HEK293T (cell line): ENCODE data around the gene LCOR.
A peak's percentile ranks its signal among the peaks of the same experiment; 100 is the strongest.

Experiments
- CTCF ChIA-PET: fragments of 350-600 bp; formaldehyde crosslinking; extraction: SDS; loops from one replicate; lab custom pipeline; 2021; ENCODE audit warnings: antibody characterized with exemption, inconsistent platforms; lab: Yijun Ruan, JAX
- POLR2A ChIA-PET: fragments of 350-600 bp; formaldehyde crosslinking; extraction: SDS; loops from one replicate; lab custom pipeline; 2020; ENCODE audit warnings: antibody characterized with exemption, inconsistent platforms; lab: Yijun Ruan, JAX
- DNase-seq: peaks from one replicate; pipeline ENCODE4 v3.0.0; 2012; ENCODE audit warnings: mixed read lengths; ENCODE audit errors: extremely low spot score
- ARNT ChIP-seq: fragments of 450-650 bp; IDR thresholded peaks from 2 replicates; pipeline ENCODE4 v1.6.1; 2017; ENCODE audit warnings: mild to moderate bottlenecking
- BHLHE40 ChIP-seq: fragments of 450-650 bp; IDR thresholded peaks from 2 replicates; pipeline ENCODE4 v1.6.1; 2016; ENCODE audit warnings: mild to moderate bottlenecking, moderate library complexity, borderline replicate concordance
- CTBP1 ChIP-seq: fragments of 450-650 bp; IDR thresholded peaks from 2 replicates; pipeline ENCODE4 v1.6.1; 2016; ENCODE audit warnings: borderline replicate concordance
- ELF4 ChIP-seq: fragments of 450-650 bp; IDR thresholded peaks from 2 replicates; pipeline ENCODE4 v1.6.1; 2017; ENCODE audit warnings: antibody characterized with exemption
- FOXA1 ChIP-seq: fragments of 450-650 bp; IDR thresholded peaks from 2 replicates; pipeline ENCODE4 v1.6.1; 2016; ENCODE audit warnings: mild to moderate bottlenecking
- FOXM1 ChIP-seq: fragments of 450-650 bp; IDR thresholded peaks from 2 replicates; pipeline ENCODE4 v1.6.1; 2017; ENCODE audit warnings: mild to moderate bottlenecking, borderline replicate concordance
- HDGF ChIP-seq: fragments of 450-650 bp; IDR thresholded peaks from 2 replicates; pipeline ENCODE4 v1.6.1; 2017; ENCODE audit warnings: antibody characterized with exemption, borderline replicate concordance
- L3MBTL2 ChIP-seq: fragments of 450-650 bp; conservative IDR thresholded peaks from 2 replicates; pipeline ENCODE4 v1.6.1; 2016; ENCODE audit warnings: mild to moderate bottlenecking
- LEF1 ChIP-seq: fragments of 450-650 bp; IDR thresholded peaks from 2 replicates; pipeline ENCODE4 v1.6.1; 2017; ENCODE audit warnings: mild to moderate bottlenecking, borderline replicate concordance
- NFRKB ChIP-seq: fragments of 450-650 bp; IDR thresholded peaks from 2 replicates; pipeline ENCODE4 v1.6.1; 2016; ENCODE audit warnings: mild to moderate bottlenecking, moderate library complexity
- SP1 ChIP-seq: fragments of 450-650 bp; IDR thresholded peaks from 2 replicates; pipeline ENCODE4 v1.6.1; 2017
- SUZ12 ChIP-seq: fragments of 450-650 bp; IDR thresholded peaks from 2 replicates; pipeline ENCODE4 v1.6.1; 2016; ENCODE audit warnings: mild to moderate bottlenecking
- TARDBP ChIP-seq: fragments of 450-650 bp; IDR thresholded peaks from 2 replicates; pipeline ENCODE4 v1.6.1; 2016
- ZNF384 ChIP-seq: fragments of 450-650 bp; IDR thresholded peaks from 2 replicates; pipeline ENCODE4 v1.6.1; 2016
- TF ChIP-seq, protein P1 (sequence below): fragments of 450-650 bp; IDR thresholded peaks from 2 replicates; pipeline ENCODE4 v1.6.1; 2016

Gene LCOR

DNA sequence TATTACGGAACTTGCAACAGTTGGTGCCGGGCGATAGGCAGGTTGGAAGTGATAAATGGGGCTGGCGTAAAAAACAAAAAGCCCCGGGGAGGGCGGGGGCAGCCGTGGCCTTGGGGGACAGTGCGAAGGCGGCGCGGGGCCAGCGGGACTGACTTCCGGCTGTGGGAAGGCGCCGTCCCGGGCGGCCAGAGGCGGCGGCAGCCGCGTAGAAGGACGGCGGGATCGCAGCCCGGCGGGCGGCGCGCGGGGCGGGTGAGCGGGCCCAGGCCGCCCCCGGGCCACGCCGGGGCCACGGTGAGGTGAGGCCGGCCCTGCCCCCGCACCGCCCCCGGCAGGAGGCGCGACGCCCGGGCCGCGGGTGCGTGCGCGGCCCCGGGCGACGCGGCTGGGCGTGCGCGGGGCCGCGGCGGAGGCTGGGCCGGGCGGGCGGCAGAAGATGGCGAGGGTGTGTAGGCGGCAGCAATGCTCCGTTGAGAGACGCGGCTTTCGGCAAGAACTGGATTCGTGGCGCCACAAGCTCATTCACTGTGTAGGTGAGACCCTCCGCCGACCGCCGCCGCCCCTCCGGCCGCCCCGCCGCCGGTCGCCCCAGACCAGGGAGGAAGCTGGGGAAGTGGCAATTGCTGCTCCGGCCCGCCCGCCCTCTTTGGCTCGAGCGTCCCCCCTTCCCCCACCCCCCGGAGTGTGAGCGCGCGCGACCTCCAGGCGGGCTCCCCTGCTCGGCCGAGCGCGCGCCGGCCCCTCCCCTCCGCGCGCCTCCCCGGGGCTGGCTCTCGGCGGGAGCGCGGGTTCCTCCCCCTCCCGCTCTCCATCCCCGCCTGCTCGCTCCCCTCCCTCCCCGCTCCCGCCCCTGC lies at the start of gene LCOR:
LCOR (plus strand) TSS at position 432 of the 854 bp plus-strand sequence. CDS start 116,760 bp downstream, outside the sequence.
- ChIA-PET POLR2A (interaction anchor here (0.8 to 1.7 kb wide), 5 partner anchors 9 to 460 kb away, joined by 3 to 6 read pairs (median 4); partner anchors contain the start of gene ARHGAP19), CTCF (no interaction called here)
- peak; percentile 96 for DNase-seq
- TF ChIP-seq, protein P1, sequence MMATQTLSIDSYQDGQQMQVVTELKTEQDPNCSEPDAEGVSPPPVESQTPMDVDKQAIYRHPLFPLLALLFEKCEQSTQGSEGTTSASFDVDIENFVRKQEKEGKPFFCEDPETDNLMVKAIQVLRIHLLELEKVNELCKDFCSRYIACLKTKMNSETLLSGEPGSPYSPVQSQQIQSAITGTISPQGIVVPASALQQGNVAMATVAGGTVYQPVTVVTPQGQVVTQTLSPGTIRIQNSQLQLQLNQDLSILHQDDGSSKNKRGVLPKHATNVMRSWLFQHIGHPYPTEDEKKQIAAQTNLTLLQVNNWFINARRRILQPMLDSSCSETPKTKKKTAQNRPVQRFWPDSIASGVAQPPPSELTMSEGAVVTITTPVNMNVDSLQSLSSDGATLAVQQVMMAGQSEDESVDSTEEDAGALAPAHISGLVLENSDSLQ, result peak; percentile 59
- TF ChIP-seq FOXM1 (peak; percentile 81; the same call in 1 of the 2 replicates), FOXA1 (no peak)

DNA sequence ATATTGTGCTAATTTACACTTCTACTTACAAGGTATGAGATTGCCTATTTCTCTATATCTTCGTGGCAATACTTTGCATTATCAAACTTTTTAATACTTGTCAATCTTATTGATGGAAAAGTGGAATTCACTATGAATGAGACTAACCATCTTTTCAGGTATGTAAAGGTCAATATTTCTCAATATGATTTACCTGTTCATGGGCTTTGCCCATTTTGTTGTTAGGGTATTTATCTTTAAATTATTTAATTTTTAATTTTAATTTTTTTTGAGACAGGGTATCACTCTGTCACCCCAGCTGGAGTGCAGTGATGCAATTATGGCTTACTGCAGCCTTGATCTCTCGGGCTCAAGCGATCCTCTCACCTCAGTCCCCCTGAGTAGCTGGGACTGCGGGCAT lies 47.8 kb upstream of the LCOR start:
- no peak for DNase-seq
- CTCF ChIA-PET, result no interaction called here
- POLR2A ChIA-PET, result no interaction called here
- TF ChIP-seq L3MBTL2, result no peak

DNA sequence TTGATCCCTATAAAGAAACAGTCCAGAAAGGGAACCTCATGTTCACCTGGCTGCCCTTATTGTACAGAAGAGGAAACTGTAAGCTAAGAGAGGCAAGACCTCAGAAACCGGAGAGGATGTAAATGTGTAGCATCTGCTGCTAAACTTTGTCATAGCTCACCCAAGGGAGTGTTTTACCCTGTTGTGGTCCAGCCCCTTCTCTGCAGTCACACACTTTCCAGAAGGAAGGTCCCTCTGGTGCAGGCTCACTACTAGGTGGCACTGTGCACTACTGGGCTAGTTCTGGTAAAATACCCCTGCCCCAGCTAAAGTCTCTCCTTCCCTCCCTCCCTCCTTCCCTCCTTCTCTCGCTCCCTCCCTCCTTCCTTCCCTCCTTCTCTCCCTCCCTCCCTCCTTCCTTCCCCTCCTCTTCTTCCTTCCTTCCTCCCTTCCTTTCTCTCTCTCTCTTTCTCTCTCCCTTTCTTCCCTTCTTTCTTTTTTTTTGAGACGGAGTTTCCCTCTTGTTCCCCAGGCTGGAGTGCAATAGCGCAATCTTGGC lies 42.5 kb upstream of the LCOR start:
- CTCF ChIA-PET, result no interaction called here
- POLR2A ChIA-PET, result no interaction called here
- DNase-seq, result no peak
- no peak for TF ChIP-seq BHLHE40
- no peak for TF ChIP-seq LEF1
- TF ChIP-seq SP1, result no peak
- TF ChIP-seq ELF4, result no peak
- no peak for TF ChIP-seq ARNT

DNA sequence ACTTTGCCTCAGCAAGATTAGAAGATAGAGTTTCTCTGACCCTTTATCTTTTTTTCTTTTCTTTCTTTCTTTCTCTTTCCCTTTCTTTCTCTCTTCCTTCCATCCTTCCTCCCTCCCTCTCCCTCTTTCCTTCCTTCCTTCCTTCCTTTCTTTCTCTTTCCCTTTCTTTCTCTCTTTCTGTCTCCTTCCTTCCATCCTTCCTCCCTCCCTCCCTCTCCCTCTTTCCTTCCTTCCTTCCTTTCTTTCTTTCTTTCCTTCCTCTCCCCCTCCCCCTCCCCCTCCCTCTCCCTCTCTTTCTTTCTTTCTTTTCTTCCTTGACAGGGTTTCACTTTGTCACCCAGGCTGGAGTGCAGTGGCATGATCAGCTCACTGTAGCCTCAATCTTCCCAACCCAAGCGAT lies 40.2 kb upstream of the LCOR start:
- no peak for DNase-seq
- CTCF ChIA-PET, result no interaction called here
- POLR2A ChIA-PET, result no interaction called here
- TF ChIP-seq LEF1 (no peak), BHLHE40 (no peak), L3MBTL2 (no peak), SUZ12 (no peak), SP1 (no peak), CTBP1 (no peak), NFRKB (no peak), HDGF (no peak), FOXA1 (no peak), ZNF384 (no peak), FOXM1 (no peak), ELF4 (no peak), TARDBP (no peak)
- TF ChIP-seq, protein P1, result no peak

DNA sequence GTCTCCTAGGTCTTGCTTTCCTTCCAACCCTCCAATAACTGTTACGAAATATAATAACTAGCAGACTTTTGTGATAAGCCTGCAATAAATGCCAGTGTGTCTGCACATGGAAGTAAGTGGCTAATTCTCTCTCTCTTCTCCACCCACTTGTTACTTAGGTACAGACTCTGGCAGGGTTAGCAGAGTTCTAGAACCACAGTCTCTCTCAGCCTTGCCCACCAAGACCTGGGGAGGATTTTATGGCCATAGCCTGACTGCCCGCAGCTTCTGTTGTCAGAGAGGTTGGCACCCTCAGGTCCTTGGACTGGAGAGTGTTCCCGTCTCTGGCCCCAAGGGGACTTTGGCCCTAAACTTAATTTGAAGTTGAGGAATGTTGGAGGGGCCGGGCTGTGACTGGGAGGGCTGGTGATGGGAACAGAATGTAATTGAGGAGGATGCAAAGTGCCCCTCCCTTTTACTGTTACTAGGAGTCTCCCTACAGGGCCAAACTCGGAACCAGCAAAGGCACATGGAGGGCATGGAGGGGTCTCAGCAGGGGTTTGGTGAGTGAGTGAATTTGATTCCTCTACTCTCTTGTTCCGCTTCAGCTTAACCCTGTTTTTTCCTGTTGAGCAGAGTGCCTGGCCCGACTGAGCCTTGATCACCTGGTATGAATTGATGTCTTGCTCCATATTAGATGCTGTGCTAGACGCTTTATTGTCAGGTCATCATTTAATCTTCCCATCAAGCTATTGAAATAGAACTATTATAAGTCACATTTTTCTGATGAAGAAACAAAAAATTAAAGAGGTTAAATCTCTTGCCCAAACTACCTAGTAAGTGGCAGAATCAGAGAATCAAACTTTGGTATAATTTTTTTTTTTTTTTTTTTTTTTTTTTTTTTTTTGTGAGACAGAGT lies 37.0 kb upstream of the LCOR start:
- 0 out of 2 replicates have a peak, but pooled peaks have one; percentile 26 for TF ChIP-seq ZNF384
- no peak for TF ChIP-seq BHLHE40
- no peak for DNase-seq
- ChIA-PET CTCF (interaction anchor here (0.6 kb wide), 1 partner anchor 78 kb away, joined by 3 read pairs; no protein-coding TSS in a partner anchor), POLR2A (no interaction called here)

DNA sequence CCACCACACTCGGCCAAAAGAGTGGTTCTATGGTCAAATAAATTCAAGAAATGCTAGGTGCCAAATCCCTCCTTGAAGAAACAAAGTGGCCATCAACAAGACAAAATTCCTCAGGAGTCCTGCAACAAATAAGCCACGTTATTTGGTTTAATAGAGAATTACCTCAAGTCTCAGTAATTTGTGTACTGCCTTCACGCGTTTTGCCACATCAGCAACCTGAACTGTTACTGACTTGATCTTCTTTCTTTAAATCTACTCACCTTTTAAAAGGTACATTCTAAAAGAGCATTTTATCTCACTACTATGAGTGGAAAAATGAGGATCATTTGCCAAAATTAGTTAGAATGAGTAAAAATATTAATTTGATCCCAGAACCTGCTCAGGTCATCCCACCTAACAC lies 34.6 kb upstream of the LCOR start:
- CTCF ChIA-PET, result no interaction called here
- POLR2A ChIA-PET, result no interaction called here
- no peak for DNase-seq
- TF ChIP-seq CTBP1, result no peak
- TF ChIP-seq ELF4, result no peak
- TF ChIP-seq ARNT, result no peak
- no peak for TF ChIP-seq BHLHE40
- no peak for TF ChIP-seq ZNF384
- TF ChIP-seq HDGF, result no peak
- no peak for TF ChIP-seq FOXM1
- TF ChIP-seq SUZ12, result no peak
- no peak for TF ChIP-seq LEF1

DNA sequence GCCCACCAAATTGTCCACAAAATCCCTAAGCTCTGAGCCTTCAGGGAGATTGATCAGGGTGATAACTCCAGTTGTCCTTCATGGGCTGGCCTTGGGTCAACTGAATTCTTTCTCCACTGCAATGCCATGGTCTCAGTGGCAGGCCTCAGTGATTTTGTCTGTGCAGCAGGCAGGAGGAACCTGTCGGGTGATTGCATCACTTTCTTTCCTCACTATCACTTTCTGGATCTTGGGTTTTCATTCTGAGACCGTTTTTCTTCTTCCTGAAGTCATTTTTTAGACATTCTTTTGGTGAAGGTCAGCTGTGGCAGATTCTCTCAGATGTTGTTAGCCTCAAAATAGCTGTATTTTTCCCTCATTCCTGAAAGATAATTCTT lies 28.8 kb upstream of the LCOR start:
- no peak for DNase-seq
- TF ChIP-seq CTBP1 (no peak), LEF1 (no peak), ARNT (no peak)
- ChIA-PET POLR2A (no interaction called here), CTCF (no interaction called here)
